HUES48 (cell line): ENCODE data around the gene ASH1L.

Experiments used
- H3K27ac ChIP-seq: one replicate; pipeline ENCODE4 v1.7.0; 2013; ENCODE audit warnings: low read depth, low read length, inconsistent platforms
- H3K27me3 ChIP-seq: 2 replicates; pipeline ENCODE4 v1.6.1; 2013; ENCODE audit warnings: mild to moderate bottlenecking, low read length; ENCODE audit not compliant: control insufficient read depth, insufficient read depth
- H3K36me3 ChIP-seq: 2 replicates; pipeline ENCODE4 v1.6.1; 2013; ENCODE audit warnings: low read length; ENCODE audit not compliant: control insufficient read depth, insufficient read depth
- H3K4me1 ChIP-seq: 2 replicates; pipeline ENCODE4 v1.6.1; 2013; ENCODE audit warnings: mild to moderate bottlenecking, low read length; ENCODE audit not compliant: control insufficient read depth, insufficient read depth
- H3K4me3 ChIP-seq: 2 replicates; pipeline ENCODE4 v1.5.1; 2013; ENCODE audit warnings: mild to moderate bottlenecking, low read depth, low read length
- H3K9ac ChIP-seq: 2 replicates; pipeline ENCODE4 v1.6.1; 2013; ENCODE audit warnings: mild to moderate bottlenecking, low read depth, low read length, moderate library complexity
- H3K9me3 ChIP-seq: 2 replicates; pipeline ENCODE4 v1.6.1; 2013; ENCODE audit warnings: low read length; ENCODE audit not compliant: control insufficient read depth, insufficient read depth

ASH1L gene

GRCh38 chr1:155548706-155549105 lies 13.9 kb downstream of the ASH1L start:
- Histone ChIP-seq H3K9ac (no peak overlapping the region), H3K27ac (no peak overlapping the region), H3K9me3 (no peaks in the 10 kb centered on the region), H3K27me3 (no peaks in the 10 kb centered on the region), H3K36me3 (no peaks in the 10 kb centered on the region), H3K4me3 (no peak overlapping the region), H3K4me1 (no peaks in the 10 kb centered on the region)

GRCh38 chr1:155540000-155540874 lies 22.4 kb downstream of the ASH1L start:
- H3K4me1 ChIP-seq = no peaks in the 10 kb centered on the region
- H3K27me3 ChIP-seq = no peaks in the 10 kb centered on the region
- H3K27ac ChIP-seq = no peak overlapping the region
- H3K9ac ChIP-seq = no peak overlapping the region
- H3K9me3 ChIP-seq = no peaks in the 10 kb centered on the region
- no peak overlapping the region for H3K4me3 ChIP-seq
- H3K36me3 ChIP-seq = no peaks in the 10 kb centered on the region

DNA sequence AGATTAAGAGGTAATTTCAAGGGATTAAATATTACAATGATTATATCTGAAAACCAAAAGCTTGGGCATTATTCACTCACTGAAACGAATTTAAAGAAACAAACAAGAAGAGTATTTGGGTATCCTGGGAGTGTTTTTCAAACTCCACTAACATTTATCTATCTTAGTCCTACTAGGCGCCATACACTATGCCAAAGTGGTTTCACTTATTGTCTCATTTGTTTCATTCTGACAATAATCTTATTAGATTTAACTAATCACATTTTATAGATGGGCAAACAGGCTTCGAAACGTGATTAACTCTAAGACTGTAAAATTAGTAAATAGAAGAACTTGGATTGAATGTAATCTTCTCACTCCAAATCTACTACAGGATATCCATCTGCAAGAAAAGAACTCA lies 25.4 kb downstream of the ASH1L start:
- no peak overlapping the region for H3K4me3 ChIP-seq
- H3K27ac ChIP-seq = no peak overlapping the region
- H3K9me3 ChIP-seq = no peaks in the 10 kb centered on the region
- no peak overlapping the region for H3K9ac ChIP-seq
- no peaks in the 10 kb centered on the region for H3K4me1 ChIP-seq
- no peaks in the 10 kb centered on the region for H3K27me3 ChIP-seq
- H3K36me3 ChIP-seq = no peaks in the 10 kb centered on the region

DNA sequence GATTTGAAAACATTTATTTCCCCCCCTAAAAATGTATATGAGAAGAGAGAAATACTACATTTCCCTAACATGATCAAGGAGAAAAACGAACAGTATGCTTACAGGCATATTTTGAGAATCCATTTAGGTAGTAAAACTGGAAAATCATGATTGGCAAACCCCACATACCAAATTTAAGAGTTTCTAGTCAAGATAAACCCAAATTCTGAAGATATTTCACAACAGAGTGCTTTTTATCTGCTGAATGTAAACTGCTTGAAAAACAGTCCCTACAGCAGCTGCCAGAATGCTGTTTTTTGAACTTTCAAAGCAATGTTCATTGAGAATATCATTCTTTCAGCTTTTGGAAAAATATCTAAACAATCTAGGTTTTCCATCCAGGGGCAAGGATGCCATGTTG lies 31.0 kb downstream of the ASH1L start:
- Histone ChIP-seq H3K27me3 (no peaks in the 10 kb centered on the region), H3K36me3 (no peaks in the 10 kb centered on the region), H3K9me3 (no peaks in the 10 kb centered on the region), H3K27ac (no peak overlapping the region), H3K9ac (no peak overlapping the region), H3K4me3 (no peak overlapping the region), H3K4me1 (peaks cover 4% of the 10 kb centered on the region; the same call in 1 of the 2 replicates)

GRCh38 chr1:155529929-155530328 lies 32.7 kb downstream of the ASH1L start:
- no peaks in the 10 kb centered on the region for H3K36me3 ChIP-seq
- no peak overlapping the region for H3K27ac ChIP-seq
- H3K4me1 ChIP-seq = peaks cover 4% of the 10 kb centered on the region; the same call in 1 of the 2 replicates
- no peaks in the 10 kb centered on the region for H3K27me3 ChIP-seq
- H3K9me3 ChIP-seq = no peaks in the 10 kb centered on the region
- H3K4me3 ChIP-seq = no peak overlapping the region
- H3K9ac ChIP-seq = no peak overlapping the region

DNA sequence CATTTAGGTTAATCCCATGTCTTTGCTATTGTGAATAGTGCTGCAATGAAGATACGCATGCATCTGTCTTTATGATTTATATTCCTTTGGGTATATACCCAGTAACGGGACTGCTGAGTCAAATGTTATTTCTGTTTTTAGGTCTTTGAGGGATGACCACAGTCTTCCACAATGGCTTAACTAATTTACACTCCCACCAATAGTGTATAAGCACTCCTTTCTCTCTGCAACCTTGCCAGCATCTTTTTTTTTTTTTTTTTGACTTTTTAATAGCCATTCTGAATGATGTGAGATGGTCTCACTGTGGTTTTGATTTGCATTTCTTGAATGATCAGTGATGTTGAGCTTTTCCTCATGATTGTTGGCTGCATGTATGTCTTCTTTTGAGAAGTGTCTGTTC lies 33.5 kb downstream of the ASH1L start:
- Histone ChIP-seq H3K36me3 (no peaks in the 10 kb centered on the region), H3K9me3 (no peaks in the 10 kb centered on the region), H3K4me1 (peaks cover 4% of the 10 kb centered on the region; the same call in 1 of the 2 replicates), H3K27ac (no peak overlapping the region), H3K27me3 (no peaks in the 10 kb centered on the region), H3K4me3 (no peak overlapping the region), H3K9ac (no peak overlapping the region)

DNA sequence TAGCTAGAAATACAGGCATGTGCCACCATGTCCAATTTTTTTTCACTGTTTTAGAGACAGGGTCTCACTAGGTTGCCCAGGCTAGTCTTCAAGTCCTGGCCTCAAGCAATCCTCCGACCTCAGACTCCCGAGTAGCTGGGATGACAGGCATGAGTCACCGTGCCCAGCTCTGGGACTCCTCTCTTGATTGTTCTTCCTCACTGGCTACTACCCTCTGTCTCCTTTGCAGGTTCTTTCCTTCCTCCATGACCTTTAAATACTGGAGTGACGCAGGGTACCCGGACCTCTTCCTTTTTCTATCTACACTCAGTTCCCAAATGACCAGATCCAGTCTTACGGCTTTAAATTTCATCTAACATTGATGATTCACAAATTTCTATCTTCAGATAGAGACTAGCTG lies 34.9 kb downstream of the ASH1L start:
- no peaks in the 10 kb centered on the region for H3K27me3 ChIP-seq
- no peak overlapping the region for H3K27ac ChIP-seq
- H3K36me3 ChIP-seq = no peaks in the 10 kb centered on the region
- no peaks in the 10 kb centered on the region for H3K9me3 ChIP-seq
- peaks cover 4% of the 10 kb centered on the region; the same call in 1 of the 2 replicates for H3K4me1 ChIP-seq
- no peak overlapping the region for H3K4me3 ChIP-seq
- no peak overlapping the region for H3K9ac ChIP-seq

DNA sequence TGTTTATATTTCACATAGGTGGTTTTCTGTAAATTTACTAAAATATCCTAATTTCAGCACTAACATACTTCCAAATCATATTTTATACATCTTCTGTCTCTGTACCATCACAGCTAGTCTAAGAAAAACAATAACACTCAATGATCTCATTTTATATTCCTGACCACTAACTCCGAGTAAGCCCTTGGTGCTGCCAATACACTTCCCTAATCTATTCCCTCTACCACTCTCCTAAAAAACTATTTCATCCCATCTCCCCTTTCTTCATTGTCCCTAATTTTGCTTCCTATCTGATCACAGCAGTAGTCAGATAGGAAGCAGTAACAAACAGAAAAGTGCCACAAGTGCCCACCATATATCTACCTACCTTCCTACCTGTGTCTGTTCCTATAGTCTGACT lies 36.2 kb downstream of the ASH1L start:
- peaks cover 4% of the 10 kb centered on the region; the same call in 1 of the 2 replicates for H3K4me1 ChIP-seq
- H3K9ac ChIP-seq = no peak overlapping the region
- no peaks in the 10 kb centered on the region for H3K9me3 ChIP-seq

DNA sequence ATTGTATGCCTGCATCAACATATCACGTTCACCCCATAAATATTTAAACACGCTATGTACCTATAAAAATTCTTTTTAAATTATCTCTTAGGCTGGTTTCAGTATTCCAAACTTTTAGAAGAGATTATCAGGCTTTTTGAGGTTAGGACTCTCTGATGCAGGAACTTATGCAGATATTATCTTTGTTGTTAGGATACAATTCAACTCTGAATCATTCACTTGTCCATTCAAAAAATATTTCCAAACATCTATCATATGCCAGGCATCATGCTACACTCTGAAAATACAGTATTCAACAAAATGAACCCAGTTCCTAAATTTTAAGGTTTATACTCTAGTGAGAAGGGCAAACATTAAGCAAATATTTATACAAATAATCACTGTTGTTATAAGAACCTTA lies 40.5 kb downstream of the ASH1L start:
- Histone ChIP-seq H3K36me3 (peaks cover 11% of the 10 kb centered on the region; the same call in 1 of the 2 replicates), H3K9ac (no peak overlapping the region), H3K9me3 (no peaks in the 10 kb centered on the region), H3K4me1 (no peaks in the 10 kb centered on the region), H3K27me3 (no peaks in the 10 kb centered on the region), H3K27ac (no peak overlapping the region), H3K4me3 (no peak overlapping the region)

More for the DNA sequence above, 36.2 kb downstream of the ASH1L start:
- no peak overlapping the region for H3K4me3 ChIP-seq
- no peaks in the 10 kb centered on the region for H3K27me3 ChIP-seq
- H3K36me3 ChIP-seq = no peaks in the 10 kb centered on the region
- no peak overlapping the region for H3K27ac ChIP-seq

GRCh38 chr1:155518484-155518883 lies 44.1 kb downstream of the ASH1L start:
- H3K9me3 ChIP-seq = no peaks in the 10 kb centered on the region
- H3K27me3 ChIP-seq = no peaks in the 10 kb centered on the region
- H3K4me1 ChIP-seq = no peaks in the 10 kb centered on the region
- H3K9ac ChIP-seq = no peak overlapping the region
- no peak overlapping the region for H3K27ac ChIP-seq
- H3K4me3 ChIP-seq = no peak overlapping the region
- peaks cover 11% of the 10 kb centered on the region; the same call in 1 of the 2 replicates for H3K36me3 ChIP-seq

DNA sequence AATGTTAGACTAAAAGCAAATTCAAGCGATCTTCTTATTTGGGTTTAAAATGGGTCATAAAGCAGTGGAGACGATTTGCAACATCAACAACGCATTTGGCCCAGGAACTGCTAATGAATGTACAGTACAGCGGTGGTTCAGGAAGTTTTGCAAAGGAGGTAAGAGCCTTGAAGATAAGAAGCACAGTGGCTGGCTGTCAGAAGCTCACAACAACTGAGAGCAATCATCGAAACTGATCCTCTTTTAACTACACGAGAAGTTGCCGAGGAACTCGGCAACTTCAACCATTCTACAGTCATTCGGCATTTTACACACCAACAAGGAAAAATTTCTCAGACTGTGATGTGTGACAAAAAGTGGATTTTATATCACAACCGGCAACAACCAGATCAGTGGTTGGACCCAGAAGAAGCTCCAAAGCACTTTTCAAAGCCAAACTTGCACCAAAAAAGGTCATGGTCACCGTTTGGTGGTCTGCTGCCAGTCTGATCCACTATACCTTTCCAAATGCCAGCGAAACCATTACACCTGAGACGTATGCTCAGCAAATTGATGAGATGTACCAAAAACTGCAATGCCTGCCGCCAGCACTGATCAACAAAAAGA lies 47.9 kb downstream of the ASH1L start:
- H3K27me3 ChIP-seq = no peaks in the 10 kb centered on the region
- H3K27ac ChIP-seq = no peak overlapping the region
- no peaks in the 10 kb centered on the region for H3K4me1 ChIP-seq
- no peaks in the 10 kb centered on the region for H3K9me3 ChIP-seq
- peaks cover 4% of the 10 kb centered on the region; the same call in 1 of the 2 replicates for H3K36me3 ChIP-seq
- no peak overlapping the region for H3K9ac ChIP-seq
- no peak overlapping the region for H3K4me3 ChIP-seq
